Fibroblast of the aortic adventitia (primary cell): ENCODE data around the gene NELFA. TPM values are rescaled to one million over a fixed set of nuclear protein-coding genes. Genes with fewer than 3 reads are reported as not detected.

ENCODE experiments used
- DNase-seq: peaks from one replicate; pipeline ENCODE4 v3.0.0-alpha.2; 2010; ENCODE audit warnings: low read depth
- H3K4me3 ChIP-seq: 2 replicates; pipeline ENCODE4 v1.5.1; 2011; ENCODE audit warnings: low read depth, mild to moderate bottlenecking, control low read depth, low read length, moderate library complexity
- total RNA-seq: library from RNA; depleted of rRNA; stranded (reverse); fragments of >200 nt; gene quantifications from 2 replicates; pipeline ENCODE4 v1.2.3, GENCODE V29; 2012; ENCODE audit warnings: low replicate concordance
- TF ChIP-seq, protein P1 (sequence below): IDR thresholded peaks from 2 replicates; pipeline ENCODE4 v1.5.1; 2011; ENCODE audit warnings: mild to moderate bottlenecking, low read length, control low read depth, inconsistent platforms; ENCODE audit not compliant: insufficient read depth

The NELFA gene
- total RNA-seq, 1 donor, result 14.8 TPM

DNA sequence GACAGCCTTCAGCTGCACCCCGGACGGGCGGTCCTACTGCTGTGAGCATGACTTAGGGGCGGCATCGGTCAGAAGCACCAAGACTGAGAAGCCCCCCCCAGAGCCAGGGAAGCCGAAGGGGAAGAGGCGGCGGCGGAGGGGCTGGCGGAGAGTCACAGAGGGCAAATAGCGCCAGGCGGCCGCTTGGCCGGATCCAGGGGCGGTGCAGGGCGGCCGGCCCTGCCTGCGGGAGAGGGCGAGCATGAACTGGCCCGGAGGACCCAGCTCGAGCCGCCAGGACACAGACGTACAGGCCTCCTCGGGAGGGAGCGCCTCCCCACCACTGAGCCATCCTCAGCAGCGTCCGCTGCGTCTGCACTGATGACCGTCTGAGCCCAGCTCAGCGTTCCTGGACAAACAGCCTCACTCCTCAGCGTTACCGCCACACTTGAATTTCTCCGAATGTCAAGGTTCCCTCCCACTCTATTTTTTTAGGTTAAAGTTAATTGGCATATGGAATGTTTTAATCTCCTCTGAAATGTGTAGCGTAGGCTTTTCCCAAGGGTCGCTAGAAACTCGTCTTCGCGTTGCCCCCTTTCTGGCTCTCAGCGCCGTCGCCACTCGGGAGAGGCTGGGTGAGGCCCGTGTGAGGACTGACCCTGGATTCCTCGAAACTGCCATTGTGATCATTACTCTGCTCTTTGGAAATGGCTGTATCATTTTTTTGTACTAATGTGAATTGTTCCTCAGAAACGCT, 29.9 kb downstream of the NELFA start:
- H3K4me3 ChIP-seq, result no peak overlapping the region
- TF ChIP-seq, protein P1, sequence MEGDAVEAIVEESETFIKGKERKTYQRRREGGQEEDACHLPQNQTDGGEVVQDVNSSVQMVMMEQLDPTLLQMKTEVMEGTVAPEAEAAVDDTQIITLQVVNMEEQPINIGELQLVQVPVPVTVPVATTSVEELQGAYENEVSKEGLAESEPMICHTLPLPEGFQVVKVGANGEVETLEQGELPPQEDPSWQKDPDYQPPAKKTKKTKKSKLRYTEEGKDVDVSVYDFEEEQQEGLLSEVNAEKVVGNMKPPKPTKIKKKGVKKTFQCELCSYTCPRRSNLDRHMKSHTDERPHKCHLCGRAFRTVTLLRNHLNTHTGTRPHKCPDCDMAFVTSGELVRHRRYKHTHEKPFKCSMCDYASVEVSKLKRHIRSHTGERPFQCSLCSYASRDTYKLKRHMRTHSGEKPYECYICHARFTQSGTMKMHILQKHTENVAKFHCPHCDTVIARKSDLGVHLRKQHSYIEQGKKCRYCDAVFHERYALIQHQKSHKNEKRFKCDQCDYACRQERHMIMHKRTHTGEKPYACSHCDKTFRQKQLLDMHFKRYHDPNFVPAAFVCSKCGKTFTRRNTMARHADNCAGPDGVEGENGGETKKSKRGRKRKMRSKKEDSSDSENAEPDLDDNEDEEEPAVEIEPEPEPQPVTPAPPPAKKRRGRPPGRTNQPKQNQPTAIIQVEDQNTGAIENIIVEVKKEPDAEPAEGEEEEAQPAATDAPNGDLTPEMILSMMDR, result no peak
- no peak for DNase-seq

DNA sequence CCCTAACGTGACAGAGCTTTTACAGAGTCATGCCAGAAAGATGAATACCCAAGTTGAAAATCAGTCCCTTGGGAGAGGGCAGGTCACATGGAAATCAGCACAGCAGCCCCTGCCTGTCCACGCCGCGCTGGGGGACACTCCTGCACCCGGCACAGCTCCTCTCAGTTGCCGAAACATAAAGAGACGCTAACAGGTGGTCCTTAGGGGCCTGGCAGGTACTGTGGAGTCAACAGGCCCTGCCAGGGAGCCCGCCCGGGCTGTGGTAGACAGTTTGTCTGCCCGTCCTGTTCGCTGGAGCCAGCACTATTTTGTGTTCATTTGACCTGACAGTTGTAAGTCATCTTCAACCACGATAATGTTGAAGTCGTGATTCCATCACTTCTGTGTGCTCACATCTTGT, 30.5 kb downstream of the NELFA start:
- H3K4me3 ChIP-seq, result no peak overlapping the region
- no peak for DNase-seq
- TF ChIP-seq, protein P1, result no peak

DNA sequence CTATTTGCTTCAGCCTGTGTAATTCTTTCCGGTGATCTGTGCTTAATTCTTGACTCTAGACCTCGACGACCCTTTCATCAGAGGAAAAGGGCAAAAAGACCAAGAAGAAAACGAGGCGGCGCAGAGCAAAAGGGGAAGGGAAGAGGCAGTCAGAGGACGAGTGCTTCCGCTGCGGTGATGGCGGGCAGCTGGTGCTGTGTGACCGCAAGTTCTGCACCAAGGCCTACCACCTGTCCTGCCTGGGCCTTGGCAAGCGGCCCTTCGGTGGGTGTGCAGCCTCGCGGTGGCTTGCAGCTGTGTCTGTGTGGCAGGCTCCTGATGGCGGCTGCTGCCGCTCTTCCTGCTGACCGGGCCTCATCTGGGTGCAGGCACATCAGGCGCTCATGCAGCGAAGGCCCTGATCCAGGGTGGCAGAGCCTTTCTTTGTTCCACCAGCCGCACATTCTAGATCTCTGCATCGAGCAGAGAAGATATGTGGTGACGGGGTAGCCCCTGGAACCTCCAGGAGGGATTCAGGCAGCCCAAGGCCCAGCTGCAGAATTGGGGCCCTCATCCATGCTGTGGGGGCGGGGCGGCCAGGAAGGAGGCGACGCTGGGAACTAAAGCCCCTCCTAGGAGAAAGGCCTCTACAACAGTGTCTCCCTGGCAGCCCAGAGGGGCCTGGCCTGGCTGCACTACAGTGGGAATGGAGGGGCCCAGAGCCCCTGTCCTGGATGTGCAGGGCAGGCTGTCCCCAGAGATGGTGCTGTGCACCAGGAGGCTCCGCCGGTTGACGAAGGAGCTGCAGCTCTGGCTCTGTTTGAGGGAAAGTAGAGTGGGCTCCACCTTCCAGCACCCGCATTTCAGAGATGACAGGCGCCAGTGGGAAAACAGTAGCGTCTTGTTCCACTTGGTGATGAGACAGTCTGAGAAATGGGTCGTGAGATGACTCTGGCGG, 32.1 kb downstream of the NELFA start:
- no peak overlapping the region for H3K4me3 ChIP-seq
- TF ChIP-seq, protein P1, result no peak
- DNase-seq, result no peak

DNA sequence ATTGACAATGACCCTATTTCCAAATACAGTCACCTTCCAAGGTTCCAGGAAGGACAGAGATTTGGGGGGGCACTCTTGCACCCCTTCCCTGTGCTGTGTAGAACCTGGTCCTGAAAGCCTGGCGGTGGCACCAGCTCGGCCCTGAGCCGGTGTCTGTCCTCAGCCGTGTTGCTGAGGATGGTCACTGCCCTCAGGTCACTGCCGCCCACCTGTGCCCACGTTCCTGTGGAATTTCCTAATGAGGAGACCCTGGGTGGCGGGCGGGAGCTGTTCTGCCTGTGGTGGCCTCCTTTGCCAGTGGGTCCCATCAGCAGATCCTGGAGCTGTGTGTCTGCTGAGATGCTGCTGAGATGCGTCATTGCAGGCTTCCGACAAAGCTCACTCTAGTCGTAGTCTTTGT, 32.9 kb downstream of the NELFA start:
- TF ChIP-seq, protein P1, result no peak
- no peak for DNase-seq
- no peak overlapping the region for H3K4me3 ChIP-seq

DNA sequence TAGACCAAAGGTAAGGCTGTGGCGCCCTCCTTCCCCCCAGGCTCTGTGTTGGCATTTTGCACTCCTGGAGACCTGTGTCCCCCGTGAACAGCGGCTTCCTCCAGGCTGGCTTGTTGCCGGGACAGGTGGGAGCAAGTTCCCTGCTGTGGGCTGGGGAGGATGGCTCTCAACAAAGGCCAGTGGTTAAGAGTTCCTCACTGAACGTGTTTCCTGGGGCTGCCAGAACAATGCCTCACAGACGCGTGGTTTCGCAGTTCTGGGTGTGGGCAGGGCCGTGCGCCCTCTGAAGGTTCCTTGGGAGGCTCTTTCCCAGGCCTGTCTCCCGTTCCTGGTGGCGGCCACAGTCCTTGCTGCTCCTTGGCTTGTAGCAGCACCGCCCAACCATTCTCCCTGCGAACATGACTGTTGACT, 33.4 kb downstream of the NELFA start:
- DNase-seq, result no peak

DNA sequence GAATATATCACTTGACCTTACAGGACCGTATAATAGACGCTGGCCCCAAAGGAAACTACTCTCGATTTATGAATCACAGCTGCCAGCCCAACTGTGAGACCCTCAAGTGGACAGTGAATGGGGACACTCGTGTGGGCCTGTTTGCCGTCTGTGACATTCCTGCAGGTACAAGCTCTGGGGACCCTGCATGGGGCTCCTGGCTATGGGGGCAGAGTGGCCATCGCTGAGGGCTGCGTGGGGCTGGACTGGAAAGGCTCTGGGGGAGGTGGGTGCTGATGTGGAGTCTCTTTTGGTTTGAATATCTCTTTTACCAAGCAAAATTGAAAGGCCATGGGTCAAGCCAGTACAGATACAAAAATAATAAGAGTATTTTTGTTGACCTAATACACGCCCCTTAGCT, 33.9 kb downstream of the NELFA start:
- no peak for DNase-seq
- no peak overlapping the region for H3K4me3 ChIP-seq
- TF ChIP-seq, protein P1, result no peak

More for the DNA sequence above, 33.4 kb downstream of the NELFA start:
- TF ChIP-seq, protein P1, result no peak
- H3K4me3 ChIP-seq, result no peak overlapping the region
